GM12864 (cell line): ENCODE measurements around the gene ZNF605.

ENCODE experiments used
- DNase-seq: peaks from one replicate; pipeline ENCODE4 v3.0.0-alpha.2; 2011; ENCODE audit warnings: low read depth
- H3K4me3 ChIP-seq: 2 replicates; pipeline ENCODE4 v1.5.1; 2011; ENCODE audit warnings: mild to moderate bottlenecking, low read depth, low read length, control low read depth
- CTCF ChIP-seq: IDR thresholded peaks from 2 replicates; pipeline ENCODE4 v1.5.1; 2011; ENCODE audit warnings: low read depth, mild to moderate bottlenecking, moderate library complexity, low read length, control low read depth, inconsistent platforms; ENCODE audit errors: missing control alignments

ZNF605 gene

GRCh38 chr12:132874175-132874574, 81.9 kb downstream of the ZNF605 start:
- no peak overlapping the region for H3K4me3 ChIP-seq
- no peak for TF ChIP-seq CTCF
- no peak for DNase-seq

- no peak for TF ChIP-seq CTCF
- H3K4me3 ChIP-seq = no peak overlapping the region
- DNase-seq = no peak
Measured at GRCh38 chr12:132873724-132874123, 82.4 kb downstream of the ZNF605 start.

- TF ChIP-seq CTCF = no peak
- DNase-seq = no peak
- H3K4me3 ChIP-seq = no peak overlapping the region
Measured at GRCh38 chr12:132872975-132873421, 83.1 kb downstream of the ZNF605 start.

GRCh38 chr12:132872073-132872855, 83.8 kb downstream of the ZNF605 start:
- no peak for TF ChIP-seq CTCF
- H3K4me3 ChIP-seq = no peak overlapping the region
- DNase-seq = no peak

GRCh38 chr12:132869551-132869950, 86.6 kb downstream of the ZNF605 start:
- DNase-seq = no peak

More at GRCh38 chr12:132869551-132869950, 86.6 kb downstream of the ZNF605 start:
- H3K4me3 ChIP-seq = no peak overlapping the region
- no peak for TF ChIP-seq CTCF
